Type B pancreatic cell (in vitro differentiated cells): ENCODE results near the gene CPNE4. TPM values are rescaled to one million over a fixed set of nuclear protein-coding genes. Genes with fewer than 3 reads are reported as not detected.
"Not testable (repeated sequence)": the region's sequence is repeated elsewhere in the genome, so short reads cannot be mapped to it uniquely, and the experiment has no call there.

Experiments
- DNase-seq: peaks from one replicate; pipeline ENCODE4 v3.0.0; 2021; ENCODE audit warnings: mixed read lengths; ENCODE audit not compliant: unreplicated experiment; ENCODE audit errors: extremely low spot score
- H3K27ac Mint-ChIP-seq: 2 replicates; pipeline ENCODE4 v1.8.0; 2021; ENCODE audit warnings: mild to moderate bottlenecking, mixed read lengths
- H3K27me3 Mint-ChIP-seq: 2 replicates; pipeline ENCODE4 v1.8.0; 2021; ENCODE audit warnings: mixed read lengths
- H3K36me3 Mint-ChIP-seq: 2 replicates; pipeline ENCODE4 v1.8.0; 2021; ENCODE audit warnings: mixed read lengths
- H3K4me1 Mint-ChIP-seq: one replicate; pipeline ENCODE4 v1.8.0; 2021; ENCODE audit warnings: mixed read lengths; ENCODE audit not compliant: unreplicated experiment
- H3K4me3 Mint-ChIP-seq: 2 replicates; pipeline ENCODE4 v1.8.0; 2021; ENCODE audit warnings: mild to moderate bottlenecking, mixed read lengths
- H3K9me3 Mint-ChIP-seq: 2 replicates; pipeline ENCODE4 v1.8.0; 2021; ENCODE audit warnings: mixed read lengths
- total RNA-seq: library from RNA; stranded (reverse); gene quantifications from 2 replicates; pipeline ENCODE4 v1.2.1, GENCODE V29; 2021; ENCODE audit warnings: low replicate concordance
- TF ChIP-seq, protein P1 (sequence below): fragments of 200-600 bp; sonication (generic); conservative IDR thresholded peaks from 2 replicates; pipeline ENCODE4 v1.5.0; 2021; ENCODE audit warnings: antibody characterized with exemption, mild to moderate bottlenecking

CPNE4 gene
- total RNA-seq, 1 donor from 2014 or later: 5.2 TPM

- TF ChIP-seq, protein P1, sequence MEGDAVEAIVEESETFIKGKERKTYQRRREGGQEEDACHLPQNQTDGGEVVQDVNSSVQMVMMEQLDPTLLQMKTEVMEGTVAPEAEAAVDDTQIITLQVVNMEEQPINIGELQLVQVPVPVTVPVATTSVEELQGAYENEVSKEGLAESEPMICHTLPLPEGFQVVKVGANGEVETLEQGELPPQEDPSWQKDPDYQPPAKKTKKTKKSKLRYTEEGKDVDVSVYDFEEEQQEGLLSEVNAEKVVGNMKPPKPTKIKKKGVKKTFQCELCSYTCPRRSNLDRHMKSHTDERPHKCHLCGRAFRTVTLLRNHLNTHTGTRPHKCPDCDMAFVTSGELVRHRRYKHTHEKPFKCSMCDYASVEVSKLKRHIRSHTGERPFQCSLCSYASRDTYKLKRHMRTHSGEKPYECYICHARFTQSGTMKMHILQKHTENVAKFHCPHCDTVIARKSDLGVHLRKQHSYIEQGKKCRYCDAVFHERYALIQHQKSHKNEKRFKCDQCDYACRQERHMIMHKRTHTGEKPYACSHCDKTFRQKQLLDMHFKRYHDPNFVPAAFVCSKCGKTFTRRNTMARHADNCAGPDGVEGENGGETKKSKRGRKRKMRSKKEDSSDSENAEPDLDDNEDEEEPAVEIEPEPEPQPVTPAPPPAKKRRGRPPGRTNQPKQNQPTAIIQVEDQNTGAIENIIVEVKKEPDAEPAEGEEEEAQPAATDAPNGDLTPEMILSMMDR: no peak
- Mint-ChIP-seq H3K27me3 (no peaks in the 10 kb centered on the region), H3K9me3 (peaks cover 4% of the 10 kb centered on the region), H3K4me3 (no peak overlapping the region), H3K36me3 (no peaks in the 10 kb centered on the region), H3K27ac (no peak overlapping the region), H3K4me1 (peaks cover 18% of the 10 kb centered on the region)
- DNase-seq: no peak
Measured at GRCh38 chr3:131976448-131976847, 58.4 kb downstream of the CPNE4 start.

DNA sequence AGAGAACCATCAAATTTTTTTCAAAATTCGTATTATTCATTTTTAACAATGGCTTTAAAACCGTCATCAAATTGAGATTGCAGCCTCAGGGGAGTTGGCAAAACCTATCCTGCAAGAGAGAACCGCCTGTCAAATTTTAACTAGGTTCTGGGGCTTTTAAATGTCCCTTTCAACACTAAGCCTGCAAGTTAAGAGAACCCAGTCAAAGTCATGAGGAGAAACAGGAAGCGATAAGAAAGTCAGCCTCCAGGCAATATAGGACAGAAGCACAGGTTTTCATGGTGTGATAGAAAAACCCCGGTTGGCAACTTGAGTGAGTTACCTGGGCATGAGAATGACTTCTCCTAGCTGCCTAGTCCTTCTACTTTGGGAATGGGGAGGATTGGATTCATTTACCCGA, 59.8 kb downstream of the CPNE4 start:
- H3K9me3 Mint-ChIP-seq: peaks cover 4% of the 10 kb centered on the region
- no peaks in the 10 kb centered on the region for H3K27me3 Mint-ChIP-seq
- TF ChIP-seq, protein P1: no peak
- no peak overlapping the region for H3K4me3 Mint-ChIP-seq
- DNase-seq: no peak
- H3K36me3 Mint-ChIP-seq: no peaks in the 10 kb centered on the region
- H3K27ac Mint-ChIP-seq: no peak overlapping the region
- peaks cover 18% of the 10 kb centered on the region for H3K4me1 Mint-ChIP-seq

GRCh38 chr3:131973731-131974130, 61.1 kb downstream of the CPNE4 start:
- no peak overlapping the region for H3K4me3 Mint-ChIP-seq
- TF ChIP-seq, protein P1: no peak
- peaks cover 3% of the 10 kb centered on the region for H3K9me3 Mint-ChIP-seq
- no peaks in the 10 kb centered on the region for H3K36me3 Mint-ChIP-seq
- peaks cover 18% of the 10 kb centered on the region for H3K4me1 Mint-ChIP-seq
- no peaks in the 10 kb centered on the region for H3K27me3 Mint-ChIP-seq
- H3K27ac Mint-ChIP-seq: no peak overlapping the region
- DNase-seq: no peak

- TF ChIP-seq, protein P1: no peak
- H3K4me1 Mint-ChIP-seq: peaks cover 18% of the 10 kb centered on the region
- no peak overlapping the region for H3K27ac Mint-ChIP-seq
- H3K4me3 Mint-ChIP-seq: no peak overlapping the region
- no peak for DNase-seq
- H3K9me3 Mint-ChIP-seq: no peaks in the 10 kb centered on the region
- no peaks in the 10 kb centered on the region for H3K36me3 Mint-ChIP-seq
- H3K27me3 Mint-ChIP-seq: no peaks in the 10 kb centered on the region
Measured at GRCh38 chr3:131972550-131972949, 62.3 kb downstream of the CPNE4 start.

DNA sequence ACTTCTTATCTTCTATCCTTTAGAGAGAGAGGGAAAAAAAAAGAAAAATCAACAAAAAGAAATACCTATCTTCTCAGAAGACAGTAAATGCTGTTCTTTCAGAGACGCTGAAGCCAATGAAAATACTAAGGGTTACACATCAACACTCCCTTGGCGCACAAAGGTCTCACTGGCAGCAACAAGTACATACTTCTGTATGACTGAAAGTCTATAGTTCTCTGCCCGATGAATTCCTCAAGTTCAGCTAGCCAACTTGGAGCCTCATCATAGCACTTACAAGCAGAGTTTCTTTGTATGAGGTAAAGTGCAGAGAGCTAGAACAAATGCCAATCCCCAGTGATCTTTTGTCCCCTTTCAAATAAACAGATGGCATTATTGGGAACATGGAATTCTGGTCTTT, 62.7 kb downstream of the CPNE4 start:
- no peak overlapping the region for H3K27ac Mint-ChIP-seq
- TF ChIP-seq, protein P1: no peak
- H3K27me3 Mint-ChIP-seq: no peaks in the 10 kb centered on the region
- no peaks in the 10 kb centered on the region for H3K9me3 Mint-ChIP-seq
- no peak for DNase-seq
- H3K4me1 Mint-ChIP-seq: peaks cover 18% of the 10 kb centered on the region
- no peak overlapping the region for H3K4me3 Mint-ChIP-seq
- no peaks in the 10 kb centered on the region for H3K36me3 Mint-ChIP-seq

DNA sequence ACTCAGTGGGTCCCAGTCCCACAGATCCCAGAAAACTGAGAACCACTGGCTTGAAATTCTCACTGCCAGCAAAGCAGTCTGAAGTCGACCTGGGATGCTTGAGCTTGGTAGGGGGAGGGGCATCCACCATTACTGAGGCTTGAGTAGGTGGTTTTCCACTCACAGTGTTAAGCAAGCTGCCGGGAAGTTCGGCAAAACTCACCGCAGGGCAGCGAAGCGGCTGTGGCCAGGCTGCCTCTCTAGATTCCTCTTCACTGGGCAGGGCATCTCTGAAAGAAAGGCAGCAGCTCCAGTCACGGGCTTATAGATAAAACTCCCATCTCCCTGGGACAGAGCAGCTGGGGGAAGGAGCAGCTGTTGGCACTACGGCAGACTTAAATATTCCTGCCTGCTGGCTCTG, 71.4 kb downstream of the CPNE4 start:
- not testable (repeated sequence) for H3K27ac Mint-ChIP-seq, H3K4me3 Mint-ChIP-seq, DNase-seq, H3K9me3 Mint-ChIP-seq, H3K27me3 Mint-ChIP-seq, H3K4me1 Mint-ChIP-seq, H3K36me3 Mint-ChIP-seq
